Left lobe of liver (tissue), 2 donors: Measurements from ENCODE around the gene FAM217A. TPM values are rescaled to one million over a fixed set of nuclear protein-coding genes. Genes with fewer than 3 reads are reported as not detected.

Source experiments
- ATAC-seq: fragments of 200-7000 bp; cut with Tn5 transposase; one replicate; pipeline ENCODE4 v1.9.1; 2020; ENCODE audit warnings: mild to moderate bottlenecking, moderate library complexity
- DNase-seq: peaks from one replicate; pipeline ENCODE4 v3.0.0-alpha.2; 2020; ENCODE audit warnings: low spot score
- total RNA-seq: library from RNA; stranded (reverse); gene quantifications from one replicate; pipeline ENCODE4 v1.2.1, GENCODE V29; 2021
- donor health status: DM: no; HTN: no; CAD: no; lungs with moderate emphysema.
- donor health status: DM: no; HTN: yes; CAD: no.

Gene FAM217A
- total RNA-seq, 1 donor from 2014 or later = not detected

- no peak for DNase-seq
- ATAC-seq = peak; percentile 28
Measured at GRCh38 chr6:4021854-4022695, 56.9 kb downstream of the FAM217A start.

- peak; percentile 79 for ATAC-seq
Measured at GRCh38 chr6:4021133-4021853, 57.6 kb downstream of the FAM217A start.

GRCh38 chr6:4020822-4021132, 58.2 kb downstream of the FAM217A start:
- no peak for ATAC-seq
- DNase-seq = no peak

More at GRCh38 chr6:4021133-4021853, 57.6 kb downstream of the FAM217A start:
- peak; percentile 96 for DNase-seq

- no peak for DNase-seq
- no peak for ATAC-seq
Measured at GRCh38 chr6:4018924-4019236, 60.1 kb downstream of the FAM217A start.

Other genes starting within 250 kb of the FAM217A start
- gene FAM50B, start 229.8 kb downstream of the FAM217A start, total RNA-seq = 7.3 TPM
- gene ECI2, start 56.4 kb upstream of the FAM217A start, total RNA-seq = 129 TPM